ENCODE data around the gene PLXNB2.
"Not testable (repeated sequence)": the region's sequence is repeated elsewhere in the genome, so short reads cannot be mapped to it uniquely, and the experiment has no call there.

PLXNB2 gene

DNA sequence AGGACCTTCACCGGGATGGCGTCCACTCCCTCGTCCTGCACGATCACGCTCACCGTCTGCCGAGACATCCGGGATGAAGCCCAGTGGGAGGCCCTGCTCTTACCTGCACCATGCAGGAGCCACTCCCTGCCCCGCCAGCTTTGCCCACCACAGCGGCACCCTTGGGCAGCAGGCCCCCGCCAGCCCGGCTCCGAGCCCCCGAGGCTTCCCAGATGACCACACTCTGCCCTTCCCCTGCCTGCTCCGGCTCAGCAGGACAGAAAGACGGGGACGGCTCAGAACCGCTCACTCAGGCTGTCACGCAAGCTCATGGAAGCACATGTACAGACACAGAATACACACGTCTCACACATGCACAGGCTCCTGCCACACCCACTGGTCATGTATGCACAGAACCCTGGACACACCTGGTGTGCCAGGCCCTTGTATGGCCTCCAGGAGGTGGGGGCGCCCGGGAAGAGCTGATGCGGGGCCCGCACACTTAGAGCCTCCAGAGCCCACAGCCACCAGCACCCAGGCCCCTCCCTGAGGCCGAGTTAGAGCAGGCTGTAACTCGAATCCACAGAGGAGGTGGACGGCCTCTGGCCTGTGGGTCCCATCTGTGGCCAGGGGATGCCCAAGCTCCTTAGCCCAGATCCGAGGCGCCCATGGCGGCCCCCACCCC, 28.4 kb downstream of the PLXNB2 start:
- no peak for DNase-seq (ENCODE audit: low spot score)

DNA sequence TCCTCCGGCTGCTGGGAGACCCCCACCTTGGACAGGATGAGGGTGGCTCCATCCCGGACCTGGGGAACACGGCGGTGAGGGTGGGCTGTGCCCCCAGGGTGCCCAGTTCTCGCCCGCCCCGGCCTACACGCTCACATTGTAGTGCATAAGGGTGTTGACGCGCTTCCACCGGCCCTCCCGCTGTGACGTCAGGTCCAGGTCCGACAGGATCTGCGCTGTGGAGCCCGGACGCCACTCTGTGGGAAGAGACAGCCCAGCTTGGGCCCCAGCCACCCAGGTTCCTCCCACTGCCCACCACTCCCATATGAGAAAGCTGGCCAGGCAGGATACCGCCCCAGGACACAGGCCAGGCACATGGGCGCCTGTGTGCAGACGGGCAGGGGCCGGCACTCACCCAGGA, 29.0 kb downstream of the PLXNB2 start:
- no peak for DNase-seq (ENCODE audit: low spot score)

DNA sequence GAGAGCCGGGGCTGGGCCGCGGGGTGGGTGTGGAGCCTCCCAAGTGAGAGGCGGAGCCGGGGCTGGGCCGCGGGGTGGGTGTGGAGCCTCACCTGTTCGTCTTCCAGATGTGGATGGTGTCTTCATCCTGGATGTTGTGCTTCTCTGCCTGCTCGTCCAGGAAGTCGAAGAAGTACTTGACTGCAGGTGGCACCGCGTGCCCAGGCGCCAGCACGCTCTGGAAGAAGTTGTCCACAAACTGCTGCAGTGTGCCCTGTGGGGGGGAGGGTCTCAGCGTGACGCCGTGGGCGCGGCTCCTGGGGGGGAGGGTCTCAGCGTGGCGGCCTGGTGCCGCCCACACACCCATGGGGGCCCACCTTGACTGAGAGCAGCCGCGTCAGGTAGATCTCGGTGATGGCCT, 29.7 kb downstream of the PLXNB2 start:
- no peak for DNase-seq (ENCODE audit: low spot score)

- DNase-seq (ENCODE audit: low spot score): peak; percentile 70
Observed at GRCh38 chr22:50276143-50276542, 31.3 kb downstream of the PLXNB2 start.

GRCh38 chr22:50275181-50276055, 32.0 kb downstream of the PLXNB2 start:
- DNase-seq (ENCODE audit: low spot score): no peak

DNA sequence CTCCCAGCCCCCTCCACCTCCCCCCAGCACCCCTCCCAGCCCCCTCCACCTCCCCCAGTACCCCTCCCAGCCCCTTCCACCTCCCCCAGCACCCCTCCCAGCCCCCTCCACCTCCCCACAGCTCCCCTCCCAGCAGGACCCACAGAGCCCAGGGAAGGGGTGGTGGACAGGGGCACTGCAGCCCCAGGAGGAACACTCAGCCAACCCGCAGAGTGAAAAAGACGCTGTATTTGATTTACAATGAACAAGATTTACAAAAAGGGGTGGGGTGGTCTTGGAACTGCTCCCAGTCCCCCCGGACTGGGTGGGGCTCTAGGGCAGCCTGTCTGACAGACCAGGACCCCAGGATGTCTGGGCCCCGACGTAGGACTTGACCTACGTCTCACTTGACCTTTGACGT, 32.7 kb downstream of the PLXNB2 start:
- no peak for DNase-seq (ENCODE audit: low spot score)

- peak; percentile 93 for DNase-seq (ENCODE audit: low spot score)
Observed at GRCh38 chr22:50274311-50274710, 33.1 kb downstream of the PLXNB2 start.

- not testable (repeated sequence) for DNase-seq (ENCODE audit: low spot score)
Observed at GRCh38 chr22:50273781-50274180, 33.7 kb downstream of the PLXNB2 start.

DNA sequence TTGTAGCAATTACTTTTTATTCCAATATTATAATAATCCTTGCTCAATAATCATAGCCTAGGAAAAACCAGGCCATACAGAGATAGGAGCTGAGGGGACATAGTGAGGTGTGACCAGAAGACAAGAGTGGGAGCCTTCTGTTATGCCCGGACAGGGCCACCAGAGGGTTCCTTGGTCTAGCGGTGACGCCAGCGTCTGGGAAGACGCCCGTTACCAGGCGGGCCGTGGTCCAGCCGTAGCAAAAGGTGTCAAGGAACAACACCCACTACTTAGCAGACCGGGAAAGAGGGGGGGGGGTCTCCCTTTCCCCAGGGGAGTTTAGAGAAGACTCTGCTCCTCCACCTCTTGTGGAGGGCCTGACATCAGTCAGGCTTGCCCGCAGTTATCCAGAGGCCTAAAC, 34.1 kb downstream of the PLXNB2 start:
- not testable (repeated sequence) for DNase-seq (ENCODE audit: low spot score)

DNA sequence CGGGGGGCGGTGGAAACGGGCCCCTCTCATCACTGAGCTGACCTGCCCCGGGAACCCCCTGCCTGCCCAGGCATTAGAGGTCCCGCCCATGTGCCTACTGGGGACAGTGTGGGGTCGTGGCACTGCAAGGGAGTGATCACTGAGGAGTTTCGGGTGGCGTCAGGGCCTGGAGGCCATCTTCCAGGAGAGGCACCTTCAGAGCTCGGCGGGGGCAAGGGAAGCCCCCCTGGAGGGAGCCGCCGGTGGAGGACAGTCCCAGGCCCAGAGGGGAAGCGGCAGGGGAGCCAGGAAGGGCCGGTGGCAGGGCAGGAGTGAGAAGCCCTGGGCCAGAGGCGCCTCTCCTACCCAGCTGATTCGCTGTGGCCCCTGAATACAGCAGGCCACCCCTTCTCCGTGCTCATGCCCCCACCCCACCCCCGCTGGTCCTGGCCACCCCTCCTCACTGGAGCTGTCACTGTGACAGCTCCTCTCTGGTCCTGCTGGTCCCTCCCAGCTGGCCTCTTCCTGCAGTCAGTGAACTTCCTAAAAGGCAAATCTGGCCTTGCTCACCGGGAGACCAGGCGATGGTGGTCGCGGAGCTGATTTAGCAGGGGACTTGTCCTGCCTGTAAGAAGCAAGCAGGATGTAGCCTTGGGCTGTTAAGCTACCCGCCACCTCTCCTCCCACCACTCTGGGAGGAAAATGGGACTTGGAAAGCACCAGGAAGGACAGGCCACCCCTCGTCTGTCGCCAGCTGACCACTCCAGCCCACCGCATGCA, 35.2 kb downstream of the PLXNB2 start:
- no peak for DNase-seq (ENCODE audit: low spot score)

DNA sequence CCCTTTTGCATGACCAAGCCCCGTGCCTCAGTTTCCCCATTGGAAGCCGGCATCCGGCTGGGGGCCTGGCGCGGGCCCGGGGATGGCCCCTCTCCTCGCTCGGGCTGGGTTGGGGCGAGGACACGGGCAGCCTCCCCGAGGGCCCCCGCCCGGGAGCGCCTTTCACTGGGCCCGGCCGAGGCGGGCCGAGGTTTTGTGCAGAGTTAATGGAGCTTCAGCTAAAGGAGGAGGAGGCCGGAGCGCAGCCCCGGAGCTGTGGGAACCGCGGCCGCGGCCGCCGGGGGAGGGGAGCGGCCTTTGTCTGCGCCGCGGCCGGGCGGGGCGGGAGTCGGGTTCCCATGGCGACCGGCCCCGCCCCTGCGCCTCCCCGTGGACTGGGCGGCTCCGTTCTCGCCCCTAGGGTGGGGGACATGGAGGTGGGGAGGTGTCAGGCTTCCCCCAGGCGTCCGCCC, 35.9 kb downstream of the PLXNB2 start:
- peak; percentile 65 for DNase-seq (ENCODE audit: low spot score)

DNA sequence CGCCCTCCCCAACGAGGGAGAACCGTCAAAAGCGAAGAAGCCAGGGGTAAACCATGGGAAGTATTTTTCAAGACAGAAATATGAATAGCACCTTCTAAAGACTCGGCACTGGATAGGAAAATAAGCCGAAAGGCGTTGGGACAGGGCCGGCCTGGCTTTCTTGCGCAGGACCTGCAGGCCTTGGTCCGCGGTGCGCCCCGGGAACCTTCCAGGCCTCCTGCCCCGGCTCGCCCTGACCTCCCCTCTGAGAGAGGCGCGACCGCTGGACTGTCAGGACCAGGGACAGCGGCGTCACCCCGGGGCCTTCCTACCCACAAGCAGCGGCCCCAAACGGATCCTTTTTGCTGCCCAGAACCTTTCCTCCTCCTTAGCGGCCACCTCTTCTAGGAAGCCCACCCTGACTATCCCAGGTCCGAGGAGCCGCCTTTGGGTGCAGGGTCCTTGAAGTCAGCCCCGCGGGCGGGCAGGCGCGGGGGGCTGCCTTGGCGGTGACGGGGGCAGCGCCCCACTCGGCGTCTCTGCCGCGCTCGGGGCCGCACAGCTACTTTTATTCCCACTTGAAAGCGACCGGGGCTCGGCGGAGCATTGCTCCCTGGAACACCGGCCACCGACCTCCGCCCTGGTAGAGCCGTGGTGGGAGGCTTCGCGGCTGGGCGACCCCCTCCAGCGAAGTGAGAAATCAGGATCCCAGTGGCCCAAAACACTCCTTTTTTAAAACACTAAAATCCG, 36.6 kb downstream of the PLXNB2 start:
- no peak for DNase-seq (ENCODE audit: low spot score)

- DNase-seq (ENCODE audit: low spot score): no peak
Observed at GRCh38 chr22:50269970-50270665, 37.3 kb downstream of the PLXNB2 start, which contains the start of gene MAPK11. Gene MAPK11 (minus strand): TSS chr22:50270380. CDS start chr22:50270292, 88 bp downstream.

- DNase-seq (ENCODE audit: low spot score): no peak
Observed at GRCh38 chr22:50269573-50269969, 37.9 kb downstream of the PLXNB2 start.

- no peak for DNase-seq (ENCODE audit: low spot score)
Observed at GRCh38 chr22:50268655-50269113, 38.8 kb downstream of the PLXNB2 start.

DNA sequence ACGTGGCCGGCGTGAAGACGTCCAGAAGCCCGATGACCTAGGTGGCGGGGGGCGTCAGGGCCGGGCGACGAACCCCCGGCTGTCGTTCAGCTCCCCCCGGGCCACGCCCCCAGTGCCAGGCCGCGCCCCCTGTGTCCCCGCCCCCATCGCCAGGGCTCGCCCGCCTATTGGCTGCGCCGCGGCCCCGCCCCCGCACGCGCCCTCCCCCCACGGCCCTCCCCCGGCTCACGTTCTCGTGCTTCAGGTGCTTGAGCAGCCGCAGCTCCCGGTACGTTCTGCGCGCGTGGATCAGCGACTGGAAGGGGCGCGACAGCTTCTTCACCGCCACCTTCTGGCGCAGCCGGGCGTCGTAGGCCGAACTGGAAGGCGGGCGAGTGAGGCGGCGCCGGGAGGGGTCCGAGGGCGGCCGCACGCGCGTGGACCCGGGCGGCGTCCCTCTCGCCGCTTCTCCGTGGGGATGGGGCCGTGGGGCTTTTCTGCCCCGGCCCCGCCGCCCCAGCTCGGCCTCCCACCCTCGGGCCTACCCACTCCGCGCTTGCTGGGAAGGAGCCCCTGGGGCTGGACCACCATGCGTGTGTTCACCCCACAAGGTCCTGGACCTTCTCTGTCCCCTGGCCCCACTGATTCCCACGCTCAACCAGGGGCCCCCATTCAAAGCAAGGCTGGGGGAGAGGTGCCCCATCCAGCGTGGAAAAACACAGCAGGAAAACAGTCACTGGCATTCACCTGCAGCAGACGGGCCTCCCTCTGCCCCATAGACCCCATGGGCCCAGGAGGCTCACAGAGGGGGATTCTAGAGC, 39.7 kb downstream of the PLXNB2 start:
- DNase-seq (ENCODE audit: low spot score): peak; percentile 66

GRCh38 chr22:50266994-50267393, 40.5 kb downstream of the PLXNB2 start:
- no peak for DNase-seq (ENCODE audit: low spot score)

GRCh38 chr22:50264946-50265669, 42.3 kb downstream of the PLXNB2 start:
- no peak for DNase-seq (ENCODE audit: low spot score)

- DNase-seq (ENCODE audit: low spot score): no peak
Observed at GRCh38 chr22:50264104-50264745, 43.2 kb downstream of the PLXNB2 start.
